Measurements from ENCODE around the gene AEBP1.

GRCh38 chr7:44107961-44108767 is 4.0 kb downstream of the AEBP1 start:
- no peak for TF ChIP-seq MXI1 (IDR thresholded peaks at IDR 0.05; ENCODE audit: borderline replicate concordance, low read depth, low read length)
- TF ChIP-seq, protein P1, sequence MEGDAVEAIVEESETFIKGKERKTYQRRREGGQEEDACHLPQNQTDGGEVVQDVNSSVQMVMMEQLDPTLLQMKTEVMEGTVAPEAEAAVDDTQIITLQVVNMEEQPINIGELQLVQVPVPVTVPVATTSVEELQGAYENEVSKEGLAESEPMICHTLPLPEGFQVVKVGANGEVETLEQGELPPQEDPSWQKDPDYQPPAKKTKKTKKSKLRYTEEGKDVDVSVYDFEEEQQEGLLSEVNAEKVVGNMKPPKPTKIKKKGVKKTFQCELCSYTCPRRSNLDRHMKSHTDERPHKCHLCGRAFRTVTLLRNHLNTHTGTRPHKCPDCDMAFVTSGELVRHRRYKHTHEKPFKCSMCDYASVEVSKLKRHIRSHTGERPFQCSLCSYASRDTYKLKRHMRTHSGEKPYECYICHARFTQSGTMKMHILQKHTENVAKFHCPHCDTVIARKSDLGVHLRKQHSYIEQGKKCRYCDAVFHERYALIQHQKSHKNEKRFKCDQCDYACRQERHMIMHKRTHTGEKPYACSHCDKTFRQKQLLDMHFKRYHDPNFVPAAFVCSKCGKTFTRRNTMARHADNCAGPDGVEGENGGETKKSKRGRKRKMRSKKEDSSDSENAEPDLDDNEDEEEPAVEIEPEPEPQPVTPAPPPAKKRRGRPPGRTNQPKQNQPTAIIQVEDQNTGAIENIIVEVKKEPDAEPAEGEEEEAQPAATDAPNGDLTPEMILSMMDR (conservative IDR thresholded peaks at IDR 0.05; ENCODE audit: low read depth, low read length): no peak
- no peak for TF ChIP-seq RFX5 (IDR thresholded peaks at IDR 0.05; ENCODE audit: low read depth, low read length)
- no peak for TF ChIP-seq SMC3 (IDR thresholded peaks at IDR 0.05; ENCODE audit: low read depth, low read length)
- no peak for TF ChIP-seq RAD21 (IDR thresholded peaks at IDR 0.05; ENCODE audit: low read length)
